ENCODE measurements around the gene EDEM2.

GRCh38 chr20:35093267-35093884, 53.8 kb downstream of the EDEM2 start:
- TF ChIP-seq CTCF (IDR thresholded peaks at IDR 0.05 in 2 of 3, conservative IDR thresholded peaks at IDR 0.05 in 1 of 3; ENCODE audit: borderline replicate concordance in 1 of 3, insufficient read depth in 1 of 3, low read depth in 2 of 3, low read length in 2 of 3) (no peak), POLR2A (IDR thresholded peaks at IDR 0.05; ENCODE audit: borderline replicate concordance, extremely low read depth, insufficient read depth, insufficient read length) (no peak), ZNF274 (IDR thresholded peaks at IDR 0.05; ENCODE audit: low read depth, low read length) (no peak), CBX3 (IDR thresholded peaks at IDR 0.05; ENCODE audit: low read depth) (peak; percentile 49; the same call in 1 of the 2 replicates), POLR2AphosphoS5 (IDR thresholded peaks at IDR 0.05; ENCODE audit: low read depth, low read length) (no peak), SP1 (IDR thresholded peaks at IDR 0.05; ENCODE audit: low read depth) (peak; percentile 69), EZH2phosphoT487 (IDR thresholded peaks at IDR 0.05; ENCODE audit: borderline replicate concordance) (no peak), TCF7L2 (IDR thresholded peaks at IDR 0.05; ENCODE audit: borderline replicate concordance, extremely low read depth, insufficient read depth, insufficient read length) (no peak), CEBPB (IDR thresholded peaks at IDR 0.05; ENCODE audit: low read depth) (peak; percentile 84), SIN3A (IDR thresholded peaks at IDR 0.05; ENCODE audit: low read depth) (no peak; the same call in 1 of the 2 replicates), EZH2 (IDR thresholded peaks at IDR 0.05) (no peak), REST (IDR thresholded peaks at IDR 0.05; ENCODE audit: low read depth) (no peak), RAD21 (IDR thresholded peaks at IDR 0.05; ENCODE audit: low read depth) (no peak)
- TF ChIP-seq, protein P1, sequence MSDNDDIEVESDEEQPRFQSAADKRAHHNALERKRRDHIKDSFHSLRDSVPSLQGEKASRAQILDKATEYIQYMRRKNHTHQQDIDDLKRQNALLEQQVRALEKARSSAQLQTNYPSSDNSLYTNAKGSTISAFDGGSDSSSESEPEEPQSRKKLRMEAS (IDR thresholded peaks at IDR 0.05) = no peak

Measured in HCT116 (cell line).